HepG2 (cell line): ENCODE measurements around the gene EXTL1. TPM values are rescaled to one million over a fixed set of nuclear protein-coding genes. Genes with fewer than 3 reads are reported as not detected.

Experiments
- ARHGAP35 ChIP-seq: sonication (generic); formaldehyde crosslinking; IDR thresholded peaks from 2 replicates; pipeline ENCODE4 v1.9.0; 2022; ENCODE audit warnings: mild to moderate bottlenecking, inconsistent platforms, moderate library complexity, missing genetic modification reagents, borderline replicate concordance
- ATF3 ChIP-seq: sonication (generic); formaldehyde crosslinking; IDR thresholded peaks from 2 replicates; pipeline ENCODE4 v1.4.0; 2020; ENCODE audit warnings: missing genetic modification reagents
- EP300 ChIP-seq, 3 experiments: sonication (generic) in 1 of 3; formaldehyde crosslinking in 1 of 3; IDR thresholded peaks; 2 replicates each; pipeline versions ENCODE4 v1.5.1 to v1.6.1; 2011 to 2020; ENCODE audit warnings: low read depth in 2 of 3, low read length in 2 of 3, borderline replicate concordance in 1 of 3, improper control_type of control experiment in 1 of 3, mild to moderate bottlenecking in 1 of 3, missing genetic modification reagents in 1 of 3, moderate library complexity in 1 of 3
- FOXJ3 ChIP-seq: sonication (generic); formaldehyde crosslinking; IDR thresholded peaks from 2 replicates; pipeline ENCODE4 v1.4.0; 2020; ENCODE audit warnings: missing genetic modification reagents, mild to moderate bottlenecking, borderline replicate concordance
- HDAC2 ChIP-seq: sonication (generic); formaldehyde crosslinking; IDR thresholded peaks from 2 replicates; pipeline ENCODE4 v1.4.0; 2020; ENCODE audit warnings: missing genetic modification reagents
- HOXA9 ChIP-seq: sonication (generic); formaldehyde crosslinking; IDR thresholded peaks from 2 replicates; pipeline ENCODE4 v1.8.1; 2022; ENCODE audit warnings: missing genetic modification reagents, mild to moderate bottlenecking, moderate library complexity, borderline replicate concordance
- KDM2A ChIP-seq: sonication (generic); formaldehyde crosslinking; IDR thresholded peaks from 2 replicates; pipeline ENCODE4 v1.4.0; 2020; ENCODE audit warnings: low read depth, missing genetic modification reagents, borderline replicate concordance
- MIER3 ChIP-seq: IDR thresholded peaks from 2 replicates; pipeline ENCODE4 v1.6.1; 2016; ENCODE audit warnings: missing compliant biosample characterization, borderline replicate concordance
- NFYC ChIP-seq: IDR thresholded peaks from 2 replicates; pipeline ENCODE4 v1.6.1; 2016; ENCODE audit warnings: missing genetic modification reagents, missing compliant biosample characterization
- PAXIP1 ChIP-seq: sonication (generic); formaldehyde crosslinking; conservative IDR thresholded peaks from 2 replicates; pipeline ENCODE4 v1.4.0; 2020; ENCODE audit warnings: mild to moderate bottlenecking, missing genetic modification reagents, moderate library complexity
- RFXAP ChIP-seq: sonication (generic); formaldehyde crosslinking; IDR thresholded peaks from 2 replicates; pipeline ENCODE4 v1.4.0; 2020; ENCODE audit warnings: missing genetic modification reagents, borderline replicate concordance
- SKIL ChIP-seq: sonication (generic); formaldehyde crosslinking; IDR thresholded peaks from 2 replicates; pipeline ENCODE4 v1.8.0; 2022; ENCODE audit warnings: missing genetic modification reagents, mild to moderate bottlenecking, moderate library complexity, borderline replicate concordance
- STAG1 ChIP-seq: sonication (generic); formaldehyde crosslinking; IDR thresholded peaks from 2 replicates; pipeline ENCODE4 v1.4.0; 2020; ENCODE audit warnings: missing genetic modification reagents
- TIGD3 ChIP-seq: sonication (generic); formaldehyde crosslinking; IDR thresholded peaks from 2 replicates; pipeline ENCODE4 v1.5.1; 2020; ENCODE audit warnings: mild to moderate bottlenecking, missing genetic modification reagents, borderline replicate concordance
- U2AF1 ChIP-seq: fragments of 200-400 bp; formaldehyde crosslinking; optimal IDR thresholded peaks from 2 replicates; pipeline ENCODE3; 2017; ENCODE audit warnings: mild to moderate bottlenecking, low read depth, low read length
- ZBTB42 ChIP-seq: sonication (generic); formaldehyde crosslinking; IDR thresholded peaks from 2 replicates; pipeline ENCODE4 v1.5.0; 2020; ENCODE audit warnings: mild to moderate bottlenecking, missing genetic modification reagents
- ZBTB8A ChIP-seq: sonication (generic); formaldehyde crosslinking; IDR thresholded peaks from 2 replicates; pipeline ENCODE4 v1.4.0; 2020; ENCODE audit warnings: mild to moderate bottlenecking, low read depth, missing genetic modification reagents, borderline replicate concordance
- ZGPAT ChIP-seq: IDR thresholded peaks from 2 replicates; pipeline ENCODE4 v1.6.1; 2016; ENCODE audit warnings: mild to moderate bottlenecking
- ZNF670 ChIP-seq: sonication (generic); formaldehyde crosslinking; IDR thresholded peaks from 2 replicates; pipeline ENCODE4 v1.8.0; 2022; ENCODE audit warnings: mild to moderate bottlenecking, missing genetic modification reagents, borderline replicate concordance
- polyA plus RNA-seq, 8 experiments: library from polyadenylated mRNA; depleted of rRNA in 3 of 8; stranded (reverse) in 7 of 8; unstranded in 1 of 8; fragments of >200 nt; fragmentation: Illumina TruSeq in 4 of 8; extraction: Trizol in 4 of 8; gene quantifications; 2 replicates each; pipeline versions ENCODE4 v1.2.1 to v1.2.3, GENCODE V29; 2011 to 2016; ENCODE audit warnings: low read depth in 4 of 8, missing spikeins in 1 of 8, mixed read lengths in 1 of 8; ENCODE audit not compliant: insufficient read depth in 1 of 8
- total RNA-seq, 5 experiments: library from RNA; depleted of rRNA; stranded (reverse); fragments of >200 nt; fragmentation: Illumina TruSeq; extraction: Trizol; gene quantifications; 2 replicates each; pipeline ENCODE4 v1.2.3, GENCODE V29; 2016; ENCODE audit warnings: low read depth in 1 of 5

The EXTL1 gene
- total and polyA plus RNA-seq, 2 of the 13 experiments (the other 11 are each of a cell fraction or from before 2014, with no cell fraction given): 0.35 to 1.0 TPM

- TF ChIP-seq TIGD3 (CRISPR knock-in tag): no peak
- 0 out of 4 replicates have a peak, but pooled peaks of 1 of the 2 experiments have one; percentile 24 for TF ChIP-seq EP300 (IDR thresholded peaks at IDR 0.05; ENCODE audit: low read depth in 2 of 2, low read length in 2 of 2)
- TF ChIP-seq EP300 (CRISPR knock-in tag; IDR thresholded peaks at IDR 0.05; ENCODE audit: borderline replicate concordance): no peak
- TF ChIP-seq ZBTB8A (CRISPR knock-in tag): no peak
- TF ChIP-seq ATF3 (CRISPR knock-in tag): no peak
- no peak for TF ChIP-seq KDM2A
- 0 out of 2 replicates have a peak, but pooled peaks have one; percentile 35 for TF ChIP-seq HDAC2 (CRISPR knock-in tag)
- no peak for TF ChIP-seq ZBTB42 (CRISPR knock-in tag)
- no peak for TF ChIP-seq HOXA9 (CRISPR knock-in tag)
- no peak for TF ChIP-seq U2AF1
- no peak for TF ChIP-seq ZGPAT (CRISPR knock-in tag)
- TF ChIP-seq STAG1: no peak
- TF ChIP-seq MIER3 (CRISPR knock-in tag): peak; percentile 31; the same call in 1 of the 2 replicates
- TF ChIP-seq SKIL: no peak
- TF ChIP-seq PAXIP1 (CRISPR knock-in tag): 0 out of 2 replicates have a peak, but pooled peaks have one; percentile 12
- TF ChIP-seq ZNF670 (CRISPR knock-in tag): no peak
- TF ChIP-seq RFXAP (CRISPR knock-in tag): no peak
- no peak for TF ChIP-seq NFYC (CRISPR knock-in tag)
- peak; percentile 45; the same call in 1 of the 2 replicates for TF ChIP-seq FOXJ3
- no peak for TF ChIP-seq ARHGAP35 (CRISPR knock-in tag)
These were observed 6.2 kb upstream of the EXTL1 start (continued) for GRCh38 chr1:26015358-26015757.
